GM20431 (cell line): ENCODE data around the gene HOXA6.

Experiments
- in situ Hi-C: fragments of 300-500 bp; cut with MseI, MboI; formaldehyde crosslinking; loops from one replicate; pipeline ENCODE4 v1.15.0; 2020; ENCODE audit warnings: low sequenced_read_pairs; ENCODE audit not compliant: unreplicated experiment

Gene HOXA6

GRCh38 chr7:27185013-27185853 is 37.7 kb upstream of the HOXA6 start, which contains the start of gene HOXA11:
HOXA11 (minus strand) TSS chr7:27185232; CDS start chr7:27185144, 88 bp downstream.
- in situ Hi-C loops: no loop called here

- in situ Hi-C loops: no loop called here
Observed at GRCh38 chr7:27184337-27185012, 36.9 kb upstream of the HOXA6 start.

DNA sequence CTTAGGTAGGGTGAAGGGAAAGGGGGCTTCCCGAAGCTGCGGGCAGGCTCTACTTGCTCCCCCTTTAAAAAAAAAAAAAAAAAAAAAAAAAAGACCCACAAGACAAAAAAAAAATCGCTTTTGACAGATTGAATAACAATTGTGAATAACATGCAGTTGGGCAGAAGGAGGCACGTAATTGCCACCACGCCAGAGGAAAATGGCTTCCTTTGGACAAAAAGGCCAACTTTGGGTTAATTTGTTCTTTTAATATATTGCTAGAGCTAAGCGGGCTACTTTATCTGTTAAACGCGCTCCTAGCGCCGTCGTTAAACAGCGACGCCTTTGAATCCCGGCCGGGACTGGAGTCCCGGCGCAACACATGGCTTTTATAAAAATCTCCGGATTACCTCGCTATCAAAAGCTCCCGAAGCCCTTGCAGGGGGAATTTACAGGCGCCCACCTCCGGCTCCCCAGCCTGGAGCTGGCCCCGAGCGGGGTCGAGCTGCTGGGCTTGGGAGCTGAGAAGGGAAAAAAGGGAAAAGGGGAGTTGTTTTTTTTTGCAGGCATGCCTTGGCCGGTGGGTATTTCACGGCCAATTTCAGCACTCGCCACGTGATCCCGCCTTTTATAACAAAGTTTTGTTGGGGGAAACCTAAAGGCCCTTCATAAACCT is 36.2 kb upstream of the HOXA6 start:
- in situ Hi-C loops: no loop called here

GRCh38 chr7:27182861-27183681 is 35.5 kb upstream of the HOXA6 start:
- in situ Hi-C loops: no loop called here

DNA sequence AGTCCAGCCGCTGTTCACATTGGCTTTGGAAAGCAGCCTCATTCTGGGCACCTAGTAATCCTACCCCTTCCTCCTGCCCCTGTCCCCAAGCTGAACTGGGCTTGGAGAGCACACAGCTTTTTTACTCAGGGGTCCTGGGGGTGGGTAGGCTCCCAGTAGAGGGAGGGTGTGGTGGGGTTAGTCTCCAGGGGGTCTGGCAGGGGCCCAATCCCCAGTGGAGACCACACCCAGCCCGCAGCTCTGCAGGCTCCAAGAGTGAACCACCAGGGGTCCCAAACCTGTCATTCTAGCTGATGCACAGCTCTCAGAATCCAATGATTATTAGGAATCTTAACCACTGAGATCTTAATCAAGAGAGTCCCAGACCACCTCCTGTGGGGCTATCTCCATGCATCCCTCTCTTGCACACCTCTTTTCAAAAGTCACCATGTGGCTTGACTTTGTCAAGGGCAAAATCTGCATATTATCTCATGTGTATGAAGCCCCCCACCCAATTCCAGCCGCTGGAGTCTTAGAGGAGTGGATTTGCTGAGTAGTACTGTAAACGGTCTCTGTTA is 34.8 kb upstream of the HOXA6 start:
- in situ Hi-C loops: no loop called here

- in situ Hi-C loops: no loop called here
Observed at GRCh38 chr7:27181795-27182275, 34.3 kb upstream of the HOXA6 start.

DNA sequence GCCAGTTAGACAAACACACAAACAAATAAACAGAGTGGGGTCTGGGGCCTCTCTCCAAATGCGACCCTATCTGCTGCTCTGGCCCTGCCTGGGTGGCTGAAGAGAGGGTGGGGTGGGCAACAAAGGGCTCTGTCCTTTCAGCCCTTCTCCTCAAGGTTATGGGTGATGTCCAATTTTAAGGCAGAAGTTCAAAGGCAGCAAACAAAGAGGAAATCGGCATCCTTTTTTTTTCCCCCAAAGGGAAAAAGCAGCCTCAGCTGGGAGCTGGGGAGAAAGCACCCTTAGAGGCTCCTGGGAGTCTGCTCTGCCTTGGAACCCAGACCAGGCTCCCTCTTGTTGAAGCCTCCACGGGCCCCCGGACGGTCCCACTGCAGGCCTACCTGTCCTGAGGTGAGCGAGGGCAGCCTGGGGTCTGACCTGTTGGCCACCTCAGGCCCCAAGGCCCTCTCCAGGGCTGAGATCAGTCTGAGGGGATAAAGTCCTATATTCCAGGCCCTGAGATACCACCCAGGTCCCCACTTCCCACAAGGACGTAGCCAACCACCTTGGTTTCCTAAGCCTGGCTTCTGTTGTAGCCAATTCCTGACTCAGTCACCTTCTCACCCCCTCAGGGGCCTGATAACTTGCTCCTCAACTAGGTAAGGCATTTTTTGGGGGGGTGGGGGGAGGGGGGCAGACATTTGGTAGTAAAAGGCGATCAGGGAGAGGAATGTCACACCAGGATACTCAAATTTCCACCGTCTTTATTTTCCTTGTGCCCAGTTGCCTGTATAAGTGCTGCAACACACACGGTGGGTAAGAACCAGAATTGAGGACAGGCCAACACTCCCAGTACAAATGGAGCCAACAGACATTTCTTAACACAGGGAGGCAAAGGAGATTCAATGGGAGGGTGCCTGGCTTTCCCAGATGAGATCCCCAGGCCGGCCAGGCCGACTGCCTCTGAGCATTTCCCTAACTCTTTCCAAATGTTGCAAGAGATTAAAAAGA is 33.2 kb upstream of the HOXA6 start:
- in situ Hi-C loops: no loop called here

GRCh38 chr7:27179503-27180430 is 32.2 kb upstream of the HOXA6 start:
- in situ Hi-C loops: no loop called here

- in situ Hi-C loops: no loop called here
Observed at GRCh38 chr7:27179030-27179429, 31.5 kb upstream of the HOXA6 start.

- in situ Hi-C loops: no loop called here
Observed at GRCh38 chr7:27178366-27178765, 30.8 kb upstream of the HOXA6 start.

DNA sequence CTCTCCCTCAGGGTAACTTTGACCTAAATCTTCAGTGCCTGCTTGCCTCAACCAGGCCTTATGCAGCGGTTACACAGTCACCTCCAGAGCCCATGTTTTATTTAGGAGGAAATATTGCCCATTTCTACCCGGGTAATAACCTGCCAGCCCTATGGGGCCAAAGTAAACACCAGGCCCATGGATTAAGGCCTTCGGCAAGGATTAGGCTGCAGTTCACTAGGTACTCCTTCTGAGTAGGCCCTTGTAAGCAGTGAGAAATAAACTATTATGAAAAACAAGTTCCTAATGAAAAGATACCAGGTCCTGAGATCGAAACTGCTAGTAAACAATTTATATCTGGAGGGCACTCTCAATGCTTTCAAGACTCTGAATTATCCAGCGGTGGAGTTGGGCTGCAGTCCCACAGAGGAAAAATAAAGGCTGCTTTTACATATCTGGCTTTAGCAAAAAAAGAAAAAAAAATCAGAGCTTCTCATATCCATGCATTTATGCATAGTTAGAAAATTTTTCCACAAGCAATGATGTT is 30.3 kb upstream of the HOXA6 start:
- in situ Hi-C loops: no loop called here

DNA sequence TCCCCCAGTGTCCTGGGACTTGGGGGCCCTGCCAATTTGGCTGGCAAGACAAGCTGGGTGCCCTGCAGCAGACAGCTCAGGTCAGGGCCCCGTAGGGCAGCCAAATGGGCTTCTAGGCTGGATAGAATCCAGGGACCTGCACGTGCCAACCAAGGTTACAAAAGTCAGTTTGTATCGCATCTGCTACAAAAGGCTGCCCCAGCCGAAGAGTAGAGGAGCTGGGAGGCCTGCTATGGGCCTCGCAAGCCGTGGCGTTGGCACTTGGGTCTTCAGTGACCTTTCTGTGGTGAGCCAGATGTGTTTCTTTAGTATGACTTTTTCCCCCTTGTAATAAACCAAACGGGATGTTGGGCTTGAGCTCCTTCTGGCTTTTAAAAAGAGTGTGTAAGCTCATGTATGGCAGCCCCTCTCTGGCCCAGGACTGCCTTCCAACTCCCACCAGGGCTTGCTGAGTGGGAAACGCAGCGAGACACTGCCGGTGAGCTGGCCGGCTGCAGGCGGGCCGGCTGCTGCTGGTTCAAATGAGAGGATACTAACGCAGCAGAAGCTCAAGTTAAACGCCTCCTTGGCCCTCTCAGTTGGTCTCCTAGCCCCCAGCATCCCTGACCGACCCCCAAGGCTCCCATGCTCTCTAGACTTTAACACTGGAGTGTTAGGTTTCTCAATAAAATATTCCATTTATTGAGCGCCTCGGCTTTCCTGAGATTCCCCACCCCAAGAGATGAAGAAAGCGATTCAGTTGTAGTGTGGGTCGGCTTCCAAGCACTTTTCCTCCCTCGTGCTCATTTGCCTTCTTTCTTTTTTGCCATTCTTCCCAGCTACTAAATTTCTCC is 29.6 kb upstream of the HOXA6 start:
- in situ Hi-C loops: no loop called here

DNA sequence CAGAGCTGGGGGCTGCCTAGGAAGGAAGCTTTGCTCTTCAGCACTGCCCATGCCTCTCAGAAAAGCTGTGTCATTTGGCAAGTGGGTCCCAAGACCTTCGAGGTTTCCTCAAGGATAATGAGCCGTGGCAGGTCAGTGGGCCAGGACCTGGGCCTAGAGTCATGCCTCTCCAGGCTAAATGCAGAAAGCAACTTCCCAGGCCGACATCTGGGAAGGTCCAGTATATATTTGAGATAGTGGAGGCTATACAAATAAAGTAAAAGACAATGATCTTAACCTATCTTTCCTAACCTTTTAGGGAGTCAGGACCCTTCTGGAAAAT is 28.9 kb upstream of the HOXA6 start:
- in situ Hi-C loops: no loop called here

DNA sequence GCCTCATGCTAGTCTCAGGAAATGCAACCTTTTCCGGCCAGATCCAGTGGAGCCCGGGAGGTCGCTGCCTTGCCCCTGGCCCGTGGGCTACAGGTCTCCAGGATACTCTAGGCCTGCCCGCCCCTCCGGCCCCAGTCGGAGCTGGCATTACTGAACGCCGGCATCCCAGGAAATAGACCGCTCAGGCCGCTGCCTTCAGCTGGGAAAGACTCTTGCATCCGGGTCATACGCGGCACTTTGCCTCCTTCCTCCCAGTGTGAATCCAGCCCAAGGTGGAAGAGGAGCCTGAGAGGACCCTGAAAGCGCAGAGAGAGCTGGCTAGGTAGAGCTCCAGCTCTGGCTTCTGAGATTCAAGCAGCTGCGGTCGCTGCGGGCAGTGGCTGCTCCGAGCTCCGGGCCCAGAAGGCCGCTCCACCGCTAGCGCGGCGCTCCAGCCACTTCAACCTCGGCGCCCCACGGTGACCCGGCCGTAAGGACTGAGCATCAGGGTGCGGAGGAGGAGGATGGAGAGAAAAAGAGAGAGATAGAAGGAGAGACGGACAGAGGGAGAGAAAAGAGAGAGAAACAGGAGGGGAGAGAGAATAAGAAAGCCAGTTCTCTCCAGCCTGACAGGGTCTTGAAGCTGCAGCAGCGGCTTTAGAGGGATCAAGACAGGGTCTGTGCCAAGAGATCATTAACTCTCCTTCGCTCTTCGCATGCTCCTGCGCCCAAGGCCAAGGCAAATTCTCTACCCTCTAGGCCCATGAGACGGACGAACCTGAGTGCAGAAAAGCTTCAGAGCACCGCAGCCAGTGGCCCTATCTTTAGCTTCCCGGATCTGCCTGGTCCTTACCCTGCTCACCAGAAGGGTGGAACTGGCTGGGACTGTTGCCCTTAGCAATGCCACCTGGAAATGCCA is 28.3 kb upstream of the HOXA6 start:
- in situ Hi-C loops: no loop called here

DNA sequence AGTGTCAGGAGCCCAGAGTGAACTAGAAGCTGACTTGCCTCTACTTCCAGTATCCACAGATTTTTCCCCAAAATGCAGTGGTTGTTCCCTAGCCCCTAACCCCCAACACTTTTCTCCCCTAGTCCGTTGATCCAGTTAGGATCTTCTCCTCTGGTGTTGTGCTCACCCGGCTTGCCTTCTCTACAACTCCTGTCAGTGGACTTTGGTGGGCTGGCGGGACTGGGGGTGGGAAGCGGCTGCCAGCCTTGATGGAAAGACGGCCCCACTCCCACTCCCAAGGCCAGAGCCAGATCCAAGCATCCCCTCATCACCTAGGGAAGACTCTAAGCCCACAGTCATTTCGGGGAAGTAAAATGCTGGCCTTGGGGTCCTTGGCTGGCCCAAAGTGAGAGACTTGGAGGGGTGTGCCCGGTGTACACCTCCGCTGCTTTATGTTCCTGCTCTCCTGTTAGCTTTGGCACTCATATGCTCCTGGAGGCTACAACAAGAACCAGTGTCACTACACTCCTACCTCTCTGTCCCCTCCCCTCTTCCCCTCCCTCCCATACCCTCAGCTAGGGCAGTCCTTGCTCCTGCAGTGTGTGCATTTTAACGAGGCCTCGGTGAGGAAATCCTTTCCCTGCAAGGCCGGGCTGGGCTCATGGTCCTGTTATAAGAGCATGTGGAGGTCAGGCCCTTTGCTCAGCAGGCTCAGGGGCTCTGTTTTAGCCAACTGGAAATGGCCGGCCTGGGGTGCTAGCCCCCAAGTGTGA is 27.5 kb upstream of the HOXA6 start:
- in situ Hi-C loops: loop anchor here (25.0 kb wide), 2 partner anchors 788 to 1313 kb away; no protein-coding TSS in a partner anchor
